ENCODE measurements around the gene PPT2. TPM values are rescaled to one million over a fixed set of nuclear protein-coding genes. Genes with fewer than 3 reads are reported as not detected.

PPT2 gene
- total RNA-seq, 2 experiments from 2014 or later: 9.9 to 10.1 TPM

DNA sequence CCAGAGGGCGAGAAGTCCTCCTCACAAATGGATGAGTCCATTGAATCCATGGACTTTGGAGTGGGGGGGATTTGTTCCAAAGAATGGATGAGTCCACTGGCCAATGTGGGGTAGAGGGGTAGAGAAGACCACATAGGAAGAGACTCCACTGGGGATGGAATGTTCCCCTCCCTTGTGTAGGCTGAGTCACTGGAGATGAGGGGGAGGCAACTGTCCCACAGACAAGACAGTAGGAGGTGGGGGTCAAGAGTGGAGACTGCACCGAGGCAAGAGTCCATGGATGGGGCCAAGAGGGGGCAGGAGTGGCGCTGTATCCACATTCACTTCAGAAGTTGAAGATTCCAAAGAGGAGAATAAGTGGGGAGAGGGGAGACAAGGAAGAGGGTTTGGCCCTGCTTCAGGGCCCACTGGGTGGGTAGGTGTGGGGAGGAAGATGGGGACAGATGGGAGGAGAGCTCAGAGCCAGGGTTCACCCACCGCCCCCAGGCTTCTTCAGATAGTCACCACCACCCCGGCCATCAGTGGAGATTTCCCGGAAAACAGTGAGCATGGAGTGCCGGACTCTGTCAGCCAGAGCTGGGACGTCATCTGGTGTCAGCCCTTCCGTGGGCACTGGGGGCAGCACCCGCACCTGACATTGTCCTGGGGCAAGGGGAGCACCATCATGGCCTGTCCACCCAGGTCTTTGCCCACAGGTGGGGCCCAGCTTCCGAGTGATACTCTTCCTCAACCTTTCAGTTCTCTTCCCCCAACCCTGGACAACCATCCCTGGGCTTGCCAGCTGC, 15.1 kb downstream of the PPT2 start:
- no peak overlapping the region for H3K27ac Mint-ChIP-seq
- ATAC-seq (no peak), DNase-seq (no peak)
- POLR2A ChIA-PET: no interaction called here
- peaks cover 32% of the 10 kb centered on the region for H3K36me3 Mint-ChIP-seq (ENCODE audit: low read depth)
- H3K4me1 Mint-ChIP-seq: peaks cover 15% of the 10 kb centered on the region
- CTCF ChIA-PET: interaction anchor here (2.2 kb wide), 1 partner anchor 50 kb away, joined by 6 read pairs; no protein-coding TSS in a partner anchor
- H3K9me3 Mint-ChIP-seq (ENCODE audit: low read depth): no peaks in the 10 kb centered on the region
- H3K27me3 Mint-ChIP-seq: no peaks in the 10 kb centered on the region
- intact Hi-C loops (cut with DNase I, micrococcal nuclease): no loop called here
- H3K4me3 Mint-ChIP-seq: no peak overlapping the region

DNA sequence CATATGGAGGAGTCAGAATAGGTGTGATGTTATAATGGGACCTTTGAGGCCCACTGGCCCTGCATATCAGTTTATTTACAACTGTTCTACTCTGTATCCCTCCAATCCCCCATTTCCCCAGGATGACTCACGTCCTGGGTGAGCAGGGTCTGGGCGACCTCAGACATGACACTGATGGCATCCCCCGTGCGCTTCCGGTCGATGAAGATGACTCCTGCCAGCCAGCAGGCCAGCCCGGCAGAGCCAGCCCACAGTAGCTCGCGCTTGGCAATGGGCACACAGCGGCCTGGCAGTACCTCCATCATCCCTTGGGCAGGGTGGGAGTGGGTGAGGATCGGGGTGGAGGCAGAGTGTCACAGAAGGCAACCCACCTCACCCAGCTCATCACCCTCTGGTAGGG, 16.4 kb downstream of the PPT2 start:
- Mint-ChIP-seq H3K27me3 (no peaks in the 10 kb centered on the region), H3K36me3 (ENCODE audit: low read depth) (peaks cover 30% of the 10 kb centered on the region), H3K4me1 (peaks cover 25% of the 10 kb centered on the region), H3K9me3 (ENCODE audit: low read depth) (no peaks in the 10 kb centered on the region), H3K4me3 (no peak overlapping the region), H3K27ac (no peak overlapping the region)
- DNase-seq: no peak
- no peak for ATAC-seq
- intact Hi-C loops (cut with DNase I, micrococcal nuclease): no loop called here
- ChIA-PET CTCF (no interaction called here), POLR2A (no interaction called here)

DNA sequence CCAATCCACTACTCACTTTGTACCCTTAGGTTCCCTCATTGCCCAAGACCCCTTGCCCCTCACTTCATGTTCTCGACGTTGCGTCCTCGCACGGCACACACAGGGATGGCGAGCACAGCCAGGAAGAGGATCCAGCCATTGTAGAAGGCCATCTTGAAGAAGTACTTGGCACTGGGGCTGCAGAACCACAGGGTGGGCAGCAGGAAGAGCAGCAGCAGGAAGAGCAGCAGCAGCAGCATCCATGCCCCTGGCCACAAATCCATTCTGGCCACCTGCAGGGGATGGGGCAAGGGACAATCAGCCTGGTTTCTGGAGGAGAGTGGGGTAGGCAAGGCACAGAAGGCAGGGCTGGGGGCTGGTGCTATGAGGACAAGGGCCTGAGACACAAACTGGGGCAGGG, 17.3 kb downstream of the PPT2 start:
- Mint-ChIP-seq H3K36me3 (ENCODE audit: low read depth) (peaks cover 25% of the 10 kb centered on the region), H3K4me1 (peaks cover 27% of the 10 kb centered on the region), H3K4me3 (no peak overlapping the region), H3K27me3 (no peaks in the 10 kb centered on the region), H3K27ac (no peak overlapping the region), H3K9me3 (ENCODE audit: low read depth) (no peaks in the 10 kb centered on the region)
- ATAC-seq (no peak), DNase-seq (no peak)
- CTCF ChIA-PET: interaction anchor here (0.6 to 1.4 kb wide), 2 partner anchors 9 to 44 kb away, joined by 3 read pairs; no protein-coding TSS in a partner anchor
- intact Hi-C loops (cut with DNase I, micrococcal nuclease): no loop called here
- POLR2A ChIA-PET: no interaction called here

DNA sequence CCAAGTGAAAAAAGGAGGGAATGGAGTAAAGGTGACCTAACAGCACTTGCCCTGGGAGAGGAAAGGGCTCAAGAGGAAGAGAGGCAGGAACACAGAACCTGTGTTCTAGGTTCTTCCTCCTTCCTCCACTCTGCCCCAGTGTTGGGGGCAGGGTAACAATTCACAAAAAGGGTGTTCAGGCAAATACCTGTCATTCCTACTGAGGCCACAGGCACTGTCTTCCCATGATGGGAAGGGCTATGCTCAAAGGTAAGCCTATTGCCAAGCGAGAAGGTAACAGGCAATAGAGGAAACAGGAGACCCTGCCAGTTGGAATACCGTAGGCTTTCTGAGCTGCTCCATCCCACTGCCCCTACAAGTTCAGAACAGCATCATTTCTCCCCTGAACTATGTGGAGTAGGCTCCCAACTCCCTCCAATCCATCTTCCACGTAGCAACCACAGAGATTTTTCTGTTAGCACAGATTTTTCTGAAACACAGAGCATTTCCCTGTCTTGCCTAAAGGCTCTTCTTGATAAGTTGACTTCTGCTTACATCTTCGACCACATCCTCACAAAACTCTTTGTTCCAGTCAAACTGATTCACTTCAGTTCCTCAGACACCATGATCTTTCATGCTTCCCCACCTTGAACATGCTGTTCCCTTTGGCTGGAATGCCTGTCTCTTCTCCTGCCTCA, 19.2 kb downstream of the PPT2 start:
- intact Hi-C loops (cut with DNase I, micrococcal nuclease): no loop called here
- H3K36me3 Mint-ChIP-seq (ENCODE audit: low read depth): peaks cover 19% of the 10 kb centered on the region
- POLR2A ChIA-PET: interaction anchor here (0.7 kb wide), 1 partner anchor 449 kb away, joined by 4 read pairs; no protein-coding TSS in a partner anchor
- peaks cover 39% of the 10 kb centered on the region for H3K4me1 Mint-ChIP-seq
- CTCF ChIA-PET: interaction anchor here (0.6 kb wide), 1 partner anchor 436 kb away, joined by 3 read pairs; no protein-coding TSS in a partner anchor
- no peaks in the 10 kb centered on the region for H3K27me3 Mint-ChIP-seq
- no peak for DNase-seq
- no peaks in the 10 kb centered on the region for H3K9me3 Mint-ChIP-seq (ENCODE audit: low read depth)
- no peak overlapping the region for H3K4me3 Mint-ChIP-seq
- H3K27ac Mint-ChIP-seq: peak overlapping the region; percentile 17
- ATAC-seq: no peak

DNA sequence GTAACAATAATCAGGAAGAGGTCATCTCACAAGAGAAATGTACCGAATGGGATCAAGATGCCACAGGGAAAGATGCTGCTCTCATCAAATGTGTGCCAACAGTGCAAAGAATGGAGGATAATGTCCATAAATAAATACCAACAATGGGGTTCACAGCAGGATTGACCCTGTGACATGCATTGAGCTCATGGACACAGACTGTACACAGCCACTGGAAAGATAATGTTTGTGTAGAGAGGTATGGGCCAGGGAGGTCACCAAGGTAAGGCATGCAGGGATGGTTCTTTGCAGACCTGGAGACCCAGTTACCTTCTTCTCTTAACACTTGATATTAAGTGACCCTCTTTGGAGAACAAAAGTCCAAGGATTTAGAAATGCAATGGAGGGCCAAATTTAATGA, 20.5 kb downstream of the PPT2 start:
- intact Hi-C loops (cut with DNase I, micrococcal nuclease): no loop called here
- ChIA-PET CTCF (no interaction called here), POLR2A (no interaction called here)
- Mint-ChIP-seq H3K27ac (peak overlapping the region; percentile 58), H3K9me3 (ENCODE audit: low read depth) (no peaks in the 10 kb centered on the region), H3K36me3 (ENCODE audit: low read depth) (peaks cover 18% of the 10 kb centered on the region), H3K4me1 (peaks cover 48% of the 10 kb centered on the region), H3K27me3 (no peaks in the 10 kb centered on the region), H3K4me3 (no peak overlapping the region)
- DNase-seq: no peak
- ATAC-seq: no peak

DNA sequence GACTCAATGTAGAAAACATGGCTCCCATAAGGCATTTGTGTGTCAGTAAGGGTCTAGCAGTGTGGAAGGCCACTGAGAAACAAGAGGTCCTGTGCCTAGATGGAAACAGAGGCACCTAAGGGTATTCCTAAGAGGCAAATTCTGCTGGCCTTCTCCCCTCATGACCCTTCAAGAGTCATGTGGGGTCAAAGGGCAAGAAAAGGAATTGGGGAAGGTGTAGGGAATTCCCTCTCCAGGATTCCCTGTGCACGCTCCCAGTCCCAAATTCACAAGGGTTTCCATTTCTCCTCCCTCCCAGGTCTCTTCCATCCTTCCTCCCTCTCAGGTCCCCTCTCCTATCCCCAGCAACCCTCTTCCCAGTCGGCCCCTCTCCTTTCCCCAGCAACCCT, 21.4 kb downstream of the PPT2 start:
- ChIA-PET CTCF (no interaction called here), POLR2A (no interaction called here)
- ATAC-seq: no peak
- intact Hi-C loops (cut with DNase I, micrococcal nuclease): loop anchor here (5.0 kb wide), 8 partner anchors 438 to 1618 kb away; partner anchors contain the start of genes HSD17B8 (in 2 of the 2), PSMB8 (in 2 of the 2), RXRB (in 2 of the 2) and SLC39A7 (in 2 of the 2)
- H3K4me1 Mint-ChIP-seq: peaks cover 57% of the 10 kb centered on the region
- H3K36me3 Mint-ChIP-seq (ENCODE audit: low read depth): peaks cover 21% of the 10 kb centered on the region
- no peaks in the 10 kb centered on the region for H3K27me3 Mint-ChIP-seq
- no peak for DNase-seq
- H3K27ac Mint-ChIP-seq: peak overlapping the region; percentile 83
- peak overlapping the region; percentile 92 for H3K4me3 Mint-ChIP-seq
- no peaks in the 10 kb centered on the region for H3K9me3 Mint-ChIP-seq (ENCODE audit: low read depth)

DNA sequence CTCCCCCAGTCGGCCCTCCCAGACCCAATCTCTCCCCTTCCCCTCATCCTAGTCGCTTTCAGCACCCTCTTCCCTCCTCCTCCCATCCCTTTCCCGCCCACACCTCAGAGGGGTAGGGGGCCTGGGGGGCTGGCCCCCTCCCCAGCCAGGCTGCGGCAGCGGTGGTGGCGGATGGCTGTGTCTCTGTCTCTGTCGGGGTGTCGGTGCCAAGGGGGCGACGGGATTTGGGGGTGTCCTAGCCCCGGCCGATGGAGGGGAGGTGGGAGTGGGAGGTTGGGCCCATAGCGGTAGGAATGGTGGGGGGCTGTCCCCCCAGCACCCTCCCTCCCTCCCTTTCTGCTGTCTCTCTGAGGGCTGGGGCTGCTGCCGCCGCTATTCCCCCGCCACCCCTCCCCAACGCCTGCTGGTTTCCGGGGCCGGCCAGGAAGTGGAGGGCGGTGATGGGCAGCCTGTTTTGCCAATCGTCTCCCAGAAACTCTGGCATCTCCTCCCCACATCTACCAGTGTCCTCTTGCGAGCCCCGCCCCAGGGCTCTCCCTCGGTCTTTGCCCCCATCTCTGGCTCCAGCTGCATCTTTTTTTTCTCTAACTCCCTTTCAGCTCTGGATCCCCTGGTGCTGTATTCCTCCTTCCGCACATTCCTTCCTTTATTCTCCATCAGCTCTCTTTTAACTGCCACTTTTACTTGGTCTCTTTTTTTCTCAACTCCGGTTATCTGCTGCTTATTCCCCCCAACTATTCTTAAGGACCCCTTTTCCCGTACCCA, 22.0 kb downstream of the PPT2 start, which contains the start of gene AGPAT1:
AGPAT1 (minus strand) TSS at position 374 of the 765 bp plus-strand sequence. CDS start 4,588 bp downstream, outside the sequence.
- CTCF ChIA-PET: interaction anchor here (1.3 kb wide), 1 partner anchor 20 kb away, joined by 4 read pairs; no protein-coding TSS in a partner anchor
- ATAC-seq (peak; percentile 53), DNase-seq (peak; percentile 98)
- Mint-ChIP-seq H3K27me3 (no peaks in the 10 kb centered on the region), H3K36me3 (ENCODE audit: low read depth) (peaks cover 22% of the 10 kb centered on the region), H3K27ac (peak within 1 kb of the TSS; percentile 98), H3K9me3 (ENCODE audit: low read depth) (no peaks in the 10 kb centered on the region), H3K4me1 (peaks cover 62% of the 10 kb centered on the region), H3K4me3 (peak within 1 kb of the TSS; percentile 92)
- POLR2A ChIA-PET: interaction anchor here (0.7 kb wide), 1 partner anchor 20 kb away, joined by 5 read pairs; no protein-coding TSS in a partner anchor
- intact Hi-C loops (cut with DNase I, micrococcal nuclease): loop anchor here (1.0 to 5.0 kb wide), 10 partner anchors 21 to 1619 kb away; partner anchors contain the start of genes HSD17B8 (in 2 of the 2), PSMB8 (in 2 of the 2), RXRB (in 2 of the 2) and SLC39A7 (in 2 of the 2)

DNA sequence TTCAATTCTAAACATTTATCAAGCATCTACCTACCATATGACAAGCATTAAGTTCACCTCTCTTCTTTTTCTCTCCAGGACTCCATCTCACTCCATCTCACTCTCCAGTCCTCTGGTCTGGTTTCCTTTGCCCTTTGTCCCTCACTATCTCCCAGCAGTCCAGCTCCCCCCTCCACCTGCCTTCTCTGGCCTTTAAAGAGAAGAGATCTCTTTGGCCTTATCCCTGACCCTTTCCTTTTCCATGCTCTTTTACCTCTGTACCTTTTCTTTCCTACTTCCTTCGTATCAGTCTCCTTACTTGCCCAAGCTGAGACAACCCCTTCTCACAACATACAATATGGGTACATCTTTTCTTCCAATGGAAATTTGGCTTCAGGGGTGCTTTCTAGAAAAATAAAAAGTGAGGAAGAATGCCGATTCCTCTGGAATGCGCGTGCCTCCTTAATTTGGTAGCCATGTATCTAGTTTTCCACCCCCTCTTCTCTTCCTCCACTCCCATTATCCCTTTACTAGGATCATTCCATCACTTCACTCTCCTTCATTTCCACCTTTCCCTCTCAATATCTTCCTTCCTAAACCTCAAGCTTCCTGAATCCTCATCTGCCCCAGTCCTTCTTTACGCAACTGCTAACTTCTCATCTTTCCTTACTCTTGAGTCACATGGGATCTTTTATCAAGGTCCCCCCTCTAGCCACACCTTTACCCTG, 22.7 kb downstream of the PPT2 start:
- Mint-ChIP-seq H3K9me3 (ENCODE audit: low read depth) (no peaks in the 10 kb centered on the region), H3K4me3 (peak overlapping the region; percentile 92), H3K4me1 (peaks cover 67% of the 10 kb centered on the region), H3K27ac (peak overlapping the region; percentile 98), H3K36me3 (ENCODE audit: low read depth) (peaks cover 24% of the 10 kb centered on the region), H3K27me3 (no peaks in the 10 kb centered on the region)
- CTCF ChIA-PET: interaction anchor here (1.3 to 1.4 kb wide), 2 partner anchors 17 to 19 kb away, joined by 4 to 5 read pairs; partner anchors contain the start of gene GPSM3
- no peak for ATAC-seq
- no peak for DNase-seq
- POLR2A ChIA-PET: interaction anchor here (0.6 to 1.4 kb wide), 5 partner anchors 9 to 795 kb away, joined by 4 to 7 read pairs (median 5); partner anchors contain the start of genes ATF6B, PSMB9 and TAP1
- intact Hi-C loops (cut with DNase I, micrococcal nuclease): loop anchor here (1.0 to 5.0 kb wide), 13 partner anchors 22 to 1619 kb away; partner anchors contain the start of genes HSD17B8 (in 2 of the 2), PPT2 (in 2 of the 2), PSMB8 (in 2 of the 2) and RXRB (in 2 of the 2)

DNA sequence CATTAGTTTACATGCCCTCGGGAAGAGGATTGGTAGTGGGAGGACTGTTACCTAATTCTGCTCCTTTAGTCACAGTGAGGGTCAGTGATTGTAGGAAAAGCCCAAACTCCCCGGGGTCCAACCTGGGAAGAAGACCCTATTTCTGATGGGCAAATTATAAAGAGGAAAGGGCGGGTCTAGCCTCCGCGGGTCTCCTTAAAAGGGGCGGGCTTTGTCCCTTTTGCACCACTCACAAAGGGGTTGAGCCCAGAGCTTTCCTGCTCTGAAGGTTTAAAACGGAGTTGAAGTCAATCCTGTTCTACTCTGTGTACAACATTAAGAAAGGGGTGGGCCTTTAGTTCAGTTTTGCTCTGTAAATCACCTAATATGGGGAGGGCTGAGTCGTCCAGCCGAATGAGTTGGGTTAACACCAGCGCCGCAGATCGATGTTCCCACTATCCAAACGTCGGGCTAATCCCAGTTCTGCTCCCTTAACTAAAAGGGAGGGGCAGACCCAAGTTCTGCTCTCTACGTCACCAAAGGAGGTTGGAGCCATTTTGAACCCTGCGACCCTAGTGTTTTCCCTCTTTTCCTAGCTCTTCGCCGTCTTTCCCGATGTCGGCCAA, 23.3 kb downstream of the PPT2 start:
- Mint-ChIP-seq H3K27ac (peak overlapping the region; percentile 98), H3K4me3 (peak overlapping the region; percentile 92), H3K4me1 (peaks cover 70% of the 10 kb centered on the region), H3K27me3 (no peaks in the 10 kb centered on the region), H3K36me3 (ENCODE audit: low read depth) (peaks cover 24% of the 10 kb centered on the region), H3K9me3 (ENCODE audit: low read depth) (no peaks in the 10 kb centered on the region)
- ATAC-seq (no peak), DNase-seq (peak; percentile 57)
- CTCF ChIA-PET: interaction anchor here (0.6 to 1.4 kb wide), 3 partner anchors 16 to 665 kb away, joined by 3 to 5 read pairs (median 4); partner anchors contain the start of gene GPSM3
- intact Hi-C loops (cut with DNase I, micrococcal nuclease): loop anchor here (1.0 to 5.0 kb wide), 12 partner anchors 22 to 1620 kb away; partner anchors contain the start of genes HSD17B8 (in 2 of the 2), PPT2 (in 2 of the 2), PSMB8 (in 2 of the 2) and RXRB (in 2 of the 2)
- POLR2A ChIA-PET: interaction anchor here (0.8 to 1.4 kb wide), 5 partner anchors 14 to 794 kb away, joined by 3 to 7 read pairs (median 4); partner anchors contain the start of genes ATF6B, PSMB9 and TAP1

All from activated CD4-positive, alpha-beta T cell treated with anti-CD3 and anti-CD28 coated beads for 36 hours (primary cell).